ENCODE results near the gene NUP58.

DNA sequence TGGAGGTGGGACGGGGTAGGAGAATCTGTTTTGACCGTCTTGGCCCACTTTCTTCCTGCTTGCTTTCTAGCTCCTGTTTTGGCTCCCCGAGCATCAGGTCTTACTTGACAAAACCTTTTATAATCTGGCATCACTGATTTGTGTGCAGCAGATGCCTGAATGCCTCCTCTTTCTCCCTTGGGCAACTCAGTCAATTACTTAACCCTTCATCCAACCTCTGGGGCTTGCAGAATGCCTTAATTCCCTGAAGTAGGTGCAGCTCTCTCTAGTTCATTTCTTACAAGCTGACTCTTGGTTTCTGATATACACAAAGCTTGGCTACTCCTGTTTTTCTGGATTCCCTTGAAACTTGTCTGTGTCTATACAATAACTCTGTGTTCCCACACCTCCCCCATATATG, 5.7 kb upstream of the NUP58 start:
- TF ChIP-seq EP300 (IDR thresholded peaks at IDR 0.05) (no peak), POLR2A (IDR thresholded peaks at IDR 0.05) (no peak)
